GM15510 (cell line): Measurements from ENCODE around the gene RBP2.

Experiments used
- POLR2A ChIP-seq: IDR thresholded peaks from 3 replicates; pipeline ENCODE4 v1.6.1; 2011; ENCODE audit warnings: borderline replicate concordance; ENCODE audit not compliant: insufficient read length; ENCODE audit errors: extremely low read depth

RBP2 gene

DNA sequence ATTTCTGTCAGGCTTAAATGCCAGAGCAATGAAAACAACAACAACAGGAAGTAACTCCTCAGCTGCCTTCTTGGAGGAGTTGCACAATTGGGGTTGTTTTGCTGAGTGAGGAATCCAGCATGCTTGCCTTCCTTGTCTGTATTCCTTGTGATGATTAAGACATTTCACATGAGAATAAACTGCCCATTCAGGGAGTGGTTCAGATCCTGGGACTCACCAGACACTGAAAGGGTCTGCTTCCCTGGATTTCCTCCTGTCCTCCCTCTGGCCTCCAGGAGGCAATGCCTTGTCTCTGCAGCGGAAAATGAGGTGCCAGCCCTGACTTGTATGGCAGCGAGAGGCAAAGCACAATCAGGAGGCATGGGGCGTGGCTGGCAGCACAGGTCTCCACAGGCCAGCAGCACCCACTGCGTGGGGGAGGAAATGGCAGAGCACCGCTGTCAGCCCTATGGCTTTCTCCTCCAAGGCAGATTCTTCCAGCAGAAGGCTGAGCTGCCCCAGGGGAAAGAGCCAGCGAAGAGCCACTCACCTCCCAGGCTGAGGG is 41.5 kb downstream of the RBP2 start:
- TF ChIP-seq POLR2A = no peak

DNA sequence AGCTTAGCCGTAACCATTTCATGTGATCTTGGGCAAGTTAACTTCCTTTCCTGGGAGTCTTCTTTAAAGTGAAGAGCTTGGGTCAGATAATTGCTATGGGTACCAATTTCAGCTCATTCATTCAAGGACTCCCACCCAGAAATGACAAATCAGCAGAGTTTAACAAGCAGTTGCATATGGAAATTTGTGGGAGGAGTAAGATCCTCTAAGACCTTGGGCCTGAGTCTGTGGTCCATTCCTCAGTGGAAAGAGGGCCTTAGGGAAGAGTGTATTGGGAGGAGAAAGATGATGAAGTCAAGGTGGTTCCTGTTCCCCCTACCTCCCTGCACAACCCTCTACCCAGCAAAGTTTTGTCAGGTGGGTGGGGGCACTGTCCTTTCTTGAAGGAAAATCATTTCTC is 42.1 kb downstream of the RBP2 start:
- TF ChIP-seq POLR2A = no peak

DNA sequence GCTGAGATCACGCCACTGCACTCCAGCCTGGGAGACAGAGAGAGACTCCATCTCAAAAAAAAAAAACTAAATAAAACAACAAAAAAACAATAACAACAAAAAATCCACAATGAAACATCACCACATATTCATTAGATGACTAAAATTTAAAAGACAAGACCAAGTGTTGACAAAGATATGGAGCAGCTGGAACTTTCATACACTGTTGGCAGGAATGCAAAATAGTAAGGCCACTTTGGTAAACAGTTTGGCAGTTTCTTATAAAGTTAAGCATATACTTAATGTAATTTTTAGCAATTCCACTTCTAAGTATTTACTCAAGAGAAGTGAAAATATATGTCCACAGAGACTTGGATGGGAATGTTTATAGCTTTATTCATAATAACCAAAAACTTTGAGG is 43.2 kb downstream of the RBP2 start:
- no peak for TF ChIP-seq POLR2A

DNA sequence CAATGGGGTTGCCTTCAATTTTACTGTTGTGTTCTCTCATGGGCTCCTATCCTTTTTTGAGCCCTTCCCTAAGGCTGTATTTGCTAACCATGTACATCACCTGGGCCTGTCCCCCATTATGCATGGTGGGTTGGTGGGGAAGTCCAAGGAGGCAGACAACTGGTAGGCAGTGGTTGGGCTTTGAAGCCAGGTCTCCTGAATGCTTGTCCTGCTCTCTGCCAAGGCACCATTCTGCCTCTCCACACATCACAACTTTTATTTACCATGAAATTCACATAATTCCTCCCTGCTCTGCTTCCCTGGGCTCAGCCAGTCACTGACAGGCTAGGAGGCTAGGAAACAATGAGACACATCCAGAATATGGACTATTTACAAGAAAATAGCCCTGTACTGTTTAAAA is 45.8 kb downstream of the RBP2 start:
- no peak for TF ChIP-seq POLR2A

DNA sequence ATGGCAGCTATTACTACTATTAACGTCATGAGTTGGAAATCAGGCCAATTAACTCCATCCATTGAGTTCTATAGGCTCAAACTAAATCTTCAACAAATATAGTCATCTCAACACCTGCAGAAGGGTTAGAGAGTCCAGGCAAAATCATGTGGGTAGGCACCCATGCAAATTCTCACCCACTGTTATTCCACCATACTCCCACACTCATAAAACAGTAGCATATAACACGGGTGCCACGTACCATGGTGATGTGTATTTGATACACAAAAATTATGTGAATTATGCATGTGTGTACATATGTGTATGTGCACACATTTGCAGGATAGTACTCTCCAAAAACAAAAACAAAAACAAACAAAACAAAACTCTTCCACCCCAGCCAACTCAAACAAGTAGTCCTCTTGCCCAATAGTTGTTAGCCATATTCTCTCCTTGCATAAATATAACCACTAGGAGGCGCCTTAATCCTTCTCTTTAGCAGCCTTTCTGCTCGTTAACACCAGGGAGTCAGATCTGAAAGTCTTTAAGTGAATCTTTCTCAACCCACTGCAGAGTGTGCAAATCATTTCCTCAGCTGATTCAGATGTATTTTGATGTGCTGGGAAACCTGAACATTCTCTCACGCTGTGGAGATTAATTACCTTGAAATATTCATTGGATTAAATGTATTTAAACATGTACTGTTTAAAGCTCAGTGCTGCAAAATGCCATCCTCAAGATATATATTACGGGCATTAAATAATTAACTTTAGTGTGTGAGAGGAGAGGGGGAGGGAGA is 48.8 kb downstream of the RBP2 start:
- TF ChIP-seq POLR2A = no peak

DNA sequence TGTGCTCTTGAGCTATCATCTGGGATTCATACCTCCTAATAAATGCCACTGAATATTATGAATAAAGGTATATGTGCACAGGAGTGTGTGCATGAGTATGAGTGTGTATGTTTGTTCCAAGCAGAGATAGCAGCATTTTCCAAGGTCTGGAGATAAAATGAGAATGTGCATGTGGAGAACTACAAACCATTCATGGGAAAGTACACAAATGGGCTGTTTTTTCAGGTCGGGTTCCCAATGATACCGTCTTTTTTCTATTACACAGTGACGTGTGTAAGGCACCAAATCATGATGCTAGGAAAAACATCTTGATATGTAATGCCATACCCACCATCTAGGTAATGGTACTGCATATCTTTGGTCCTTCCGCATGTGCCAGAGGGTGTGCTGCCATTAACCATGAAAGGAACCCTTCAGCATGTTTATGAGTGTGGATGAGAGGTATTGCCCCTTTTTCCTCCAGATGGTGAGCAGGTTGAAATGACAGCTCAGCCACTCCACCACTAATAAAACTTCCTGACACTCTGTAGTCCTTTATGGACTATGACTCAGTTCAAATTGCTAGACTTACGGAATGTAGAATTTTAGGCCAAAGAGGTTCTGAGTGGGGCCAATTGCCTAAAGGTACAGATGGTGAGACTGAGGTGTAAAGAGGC is 50.4 kb downstream of the RBP2 start:
- TF ChIP-seq POLR2A = no peak

DNA sequence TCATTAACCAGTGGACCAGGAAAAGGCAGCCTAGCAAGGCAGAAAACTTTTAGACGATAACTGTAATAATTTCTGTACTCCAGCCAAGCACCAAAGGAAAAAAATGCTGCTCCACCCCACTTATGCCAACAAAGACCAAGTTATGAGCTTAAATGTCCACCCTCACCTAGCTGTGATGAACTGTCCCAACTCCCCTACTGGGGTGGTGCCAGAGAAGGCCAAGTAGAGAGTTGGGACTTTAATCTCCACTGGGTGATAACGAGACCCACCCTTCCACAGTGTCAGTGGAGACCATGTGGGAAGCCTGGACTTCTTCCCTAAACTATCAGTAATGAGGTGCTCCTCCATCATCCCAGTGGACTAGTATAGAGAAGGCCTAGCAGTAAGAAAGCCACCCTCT is 53.1 kb downstream of the RBP2 start:
- TF ChIP-seq POLR2A = no peak

DNA sequence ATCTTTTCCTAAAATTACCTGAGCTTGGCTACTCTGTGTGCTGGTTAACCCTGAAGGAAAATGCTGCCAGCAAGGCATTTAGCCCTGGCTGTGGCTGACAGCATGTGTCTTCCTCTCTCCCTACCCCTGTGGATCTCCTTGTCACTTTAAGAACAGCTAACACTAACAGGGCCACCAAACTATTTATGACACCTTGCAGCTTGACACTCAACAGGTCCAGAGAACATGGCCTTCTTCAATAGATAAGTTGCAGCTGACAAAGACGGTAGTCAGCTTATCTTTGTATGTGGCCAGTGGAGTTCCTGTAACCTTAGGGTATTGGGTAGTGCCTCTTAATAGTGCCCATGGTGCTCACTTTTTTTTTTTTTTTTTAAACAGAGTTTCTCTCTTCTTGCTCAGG is 54.9 kb downstream of the RBP2 start:
- no peak for TF ChIP-seq POLR2A

DNA sequence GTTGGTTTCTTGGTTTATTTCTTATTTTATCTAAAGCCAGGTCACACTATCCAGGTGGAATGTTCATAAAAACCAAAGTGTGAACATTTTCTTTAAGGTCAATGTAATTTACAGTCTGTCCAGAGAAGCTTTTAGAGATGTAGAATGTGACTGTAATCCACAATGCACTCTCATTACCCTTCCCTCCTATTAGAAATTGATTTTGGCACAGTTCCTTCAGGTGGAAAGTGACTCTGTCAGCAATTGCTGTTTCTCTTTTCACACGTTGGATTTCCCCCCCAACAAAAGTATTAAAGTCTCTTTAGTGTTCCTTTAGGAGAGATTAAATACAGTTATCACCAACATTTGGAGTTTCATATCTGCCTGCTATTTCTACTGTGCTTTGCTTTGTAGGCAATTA is 55.3 kb downstream of the RBP2 start:
- no peak for TF ChIP-seq POLR2A

DNA sequence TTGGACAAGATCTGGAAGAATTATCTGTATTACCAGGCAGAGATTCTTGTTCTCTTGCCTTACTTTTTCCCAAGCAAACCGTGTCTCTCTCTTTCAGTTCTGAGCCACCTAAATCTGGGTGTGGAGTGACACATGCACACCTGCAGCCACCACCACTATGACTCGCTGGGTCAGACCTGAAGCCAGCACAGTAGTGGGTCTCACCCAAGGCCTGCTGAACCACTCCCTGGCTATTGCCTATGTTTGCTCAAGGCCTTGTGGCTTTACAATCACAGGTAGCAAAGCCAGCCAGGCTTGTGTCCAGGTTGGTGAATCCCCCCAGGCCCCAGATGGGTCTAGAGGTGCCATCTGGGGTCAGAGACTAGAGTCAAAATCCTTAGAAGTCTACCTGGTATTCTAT is 58.2 kb downstream of the RBP2 start:
- TF ChIP-seq POLR2A = no peak

DNA sequence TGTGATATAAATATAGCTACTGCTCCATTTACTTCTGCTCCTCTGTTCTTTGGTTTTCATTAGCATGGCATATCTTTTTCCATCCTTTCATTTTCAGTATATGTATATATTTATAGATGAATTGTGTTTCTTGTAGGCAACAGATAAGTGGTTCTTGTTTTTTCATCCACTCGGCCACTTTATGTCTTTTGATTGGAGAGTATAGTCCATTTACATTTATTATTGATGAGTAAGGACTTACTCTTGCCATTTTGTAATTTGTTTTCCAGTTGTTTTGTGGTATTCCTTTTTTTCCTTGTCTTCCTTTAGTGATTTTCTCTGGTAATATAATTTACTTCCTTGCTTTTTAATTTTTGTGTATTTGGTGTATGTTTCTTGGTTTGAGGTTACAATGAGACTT is 60.0 kb downstream of the RBP2 start:
- no peak for TF ChIP-seq POLR2A

DNA sequence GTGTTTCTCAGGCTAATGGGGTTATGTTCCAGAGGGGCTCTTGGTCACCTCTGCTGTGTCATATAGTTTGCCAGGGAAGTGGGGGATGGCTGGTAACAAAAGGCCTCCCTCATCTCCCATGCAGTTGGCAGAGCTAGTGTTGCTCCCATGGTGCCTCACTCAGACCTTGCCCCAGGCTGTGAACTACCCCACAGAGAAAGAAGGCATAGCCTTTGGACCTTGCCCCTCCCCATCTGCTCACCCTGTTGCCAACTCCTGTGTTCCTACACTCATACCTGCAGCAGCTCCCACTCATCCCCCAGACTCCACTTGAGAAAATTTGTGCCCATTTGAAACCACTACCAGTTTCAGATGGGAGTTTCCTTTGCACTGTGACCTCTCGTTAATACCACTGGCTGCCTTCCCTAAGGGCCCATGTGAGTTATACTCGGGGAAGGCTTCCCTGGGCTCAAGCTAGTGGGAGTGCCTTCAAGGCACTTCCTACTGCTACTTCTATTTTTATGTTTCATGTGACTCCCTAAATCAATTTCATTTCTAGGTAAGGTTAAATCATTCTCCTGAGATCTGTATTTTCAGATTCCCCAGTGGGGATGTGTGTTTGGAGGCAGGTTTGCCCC is 61.6 kb downstream of the RBP2 start:
- no peak for TF ChIP-seq POLR2A
